ENCODE data around the gene CNFN.

Gene CNFN

DNA sequence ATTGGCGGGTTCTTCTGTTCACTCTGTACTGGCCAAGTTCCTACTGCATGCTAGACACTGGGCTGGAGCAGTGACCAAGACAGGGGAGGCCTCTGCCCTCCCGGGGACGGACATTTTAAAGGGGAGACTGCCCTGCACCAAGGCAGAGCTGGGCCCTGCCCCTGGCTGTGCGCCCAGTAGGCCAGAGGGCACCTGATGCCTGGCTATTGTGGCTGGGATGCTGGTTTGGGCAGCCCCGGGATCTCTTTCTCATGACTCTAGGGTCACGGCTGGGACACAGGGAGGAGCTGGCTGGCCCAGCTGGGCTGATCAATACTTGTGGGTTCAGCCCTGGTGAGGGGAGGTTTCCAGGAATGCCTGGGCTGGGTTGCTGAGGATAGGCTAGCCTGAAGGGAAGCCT, 19.4 kb upstream of the CNFN start:
- DNase-seq (ENCODE audit: low read depth in 2 of 2) = no peak

DNA sequence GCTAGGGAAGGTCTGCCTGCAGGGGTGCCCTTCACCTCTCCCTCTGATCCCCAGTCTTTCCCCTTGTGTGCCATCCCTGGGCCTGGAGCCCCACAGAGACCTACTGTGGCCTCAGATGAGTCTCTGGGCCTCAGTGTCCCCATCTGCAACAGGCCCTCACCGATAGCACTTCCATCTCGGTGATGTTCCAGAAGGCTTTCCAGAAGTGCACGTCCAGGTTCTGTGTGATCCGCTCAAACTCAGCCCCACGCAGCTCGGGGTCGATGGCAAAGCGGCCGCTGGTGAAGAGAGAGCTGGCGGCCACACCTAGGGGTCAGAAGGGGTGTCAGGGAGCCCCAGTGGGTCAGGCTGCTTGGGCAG, 17.7 kb upstream of the CNFN start:
- no peak for DNase-seq (ENCODE audit: low read depth in 2 of 2)

GRCh38 chr19:42407085-42407815, 17.2 kb upstream of the CNFN start:
- no peak for DNase-seq (ENCODE audit: low read depth in 2 of 2)

GRCh38 chr19:42406111-42406510, 16.0 kb upstream of the CNFN start:
- DNase-seq (ENCODE audit: low read depth in 2 of 2) = no peak

- no peak for DNase-seq (ENCODE audit: low read depth in 2 of 2)
These were observed 13.5 kb upstream of the CNFN start for GRCh38 chr19:42403586-42403985.

- no peak for DNase-seq (ENCODE audit: low read depth in 2 of 2)
These were observed 12.4 kb upstream of the CNFN start for GRCh38 chr19:42402376-42403116.

GRCh38 chr19:42401365-42402303, 11.5 kb upstream of the CNFN start:
- DNase-seq (ENCODE audit: low read depth in 2 of 2) = peak in 1 of 2 experiments; percentile 33

DNA sequence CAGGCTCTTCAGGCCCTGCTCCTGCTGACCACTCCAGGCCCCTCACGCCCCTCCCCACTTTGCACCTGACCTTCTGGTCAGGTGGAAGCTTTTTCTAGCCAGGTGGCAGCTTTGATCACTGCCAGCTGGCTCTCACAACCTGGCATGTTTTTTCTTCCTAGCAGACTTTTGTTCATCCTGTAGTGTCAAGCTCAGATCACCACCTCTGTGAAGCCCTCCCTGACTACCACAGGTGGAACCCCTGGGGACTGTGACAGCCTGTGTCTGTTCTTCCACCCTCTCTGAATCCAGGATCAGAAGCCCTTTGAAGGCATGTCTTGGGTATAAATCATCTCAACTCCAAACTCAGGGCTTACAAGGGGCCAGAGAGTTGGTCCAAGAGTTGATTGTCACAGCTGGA, 10.3 kb upstream of the CNFN start:
- DNase-seq (ENCODE audit: low read depth in 2 of 2) = no peak

GRCh38 chr19:42397263-42398166, 7.4 kb upstream of the CNFN start:
- DNase-seq (ENCODE audit: low read depth in 2 of 2) = no peak

GRCh38 chr19:42396381-42397262, 6.5 kb upstream of the CNFN start:
- peak; percentile 96 for DNase-seq (ENCODE audit: low read depth in 2 of 2)

DNA sequence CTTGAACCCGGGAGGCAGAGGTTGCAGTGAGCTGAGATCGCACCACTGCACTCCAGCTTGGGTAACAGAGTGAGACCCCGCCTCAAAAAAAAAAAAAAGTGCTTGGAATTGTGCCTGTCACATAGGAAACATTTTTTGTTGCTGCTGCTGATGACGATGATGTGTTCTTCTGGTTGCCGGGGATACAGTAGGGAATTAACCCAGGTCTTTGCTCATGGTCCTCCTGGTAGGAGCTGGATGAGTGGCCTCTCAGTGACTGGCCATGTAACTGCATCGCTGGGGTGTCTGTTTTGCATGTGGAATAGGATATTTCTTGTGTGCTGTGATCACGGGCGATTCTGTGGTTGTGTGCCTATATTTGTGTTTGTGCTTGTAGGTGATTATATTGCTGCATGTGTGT, 4.7 kb upstream of the CNFN start:
- no peak for DNase-seq (ENCODE audit: low read depth in 2 of 2)

GRCh38 chr19:42392165-42392564, 2.1 kb upstream of the CNFN start:
- no peak for DNase-seq (ENCODE audit: low read depth in 2 of 2)

DNA sequence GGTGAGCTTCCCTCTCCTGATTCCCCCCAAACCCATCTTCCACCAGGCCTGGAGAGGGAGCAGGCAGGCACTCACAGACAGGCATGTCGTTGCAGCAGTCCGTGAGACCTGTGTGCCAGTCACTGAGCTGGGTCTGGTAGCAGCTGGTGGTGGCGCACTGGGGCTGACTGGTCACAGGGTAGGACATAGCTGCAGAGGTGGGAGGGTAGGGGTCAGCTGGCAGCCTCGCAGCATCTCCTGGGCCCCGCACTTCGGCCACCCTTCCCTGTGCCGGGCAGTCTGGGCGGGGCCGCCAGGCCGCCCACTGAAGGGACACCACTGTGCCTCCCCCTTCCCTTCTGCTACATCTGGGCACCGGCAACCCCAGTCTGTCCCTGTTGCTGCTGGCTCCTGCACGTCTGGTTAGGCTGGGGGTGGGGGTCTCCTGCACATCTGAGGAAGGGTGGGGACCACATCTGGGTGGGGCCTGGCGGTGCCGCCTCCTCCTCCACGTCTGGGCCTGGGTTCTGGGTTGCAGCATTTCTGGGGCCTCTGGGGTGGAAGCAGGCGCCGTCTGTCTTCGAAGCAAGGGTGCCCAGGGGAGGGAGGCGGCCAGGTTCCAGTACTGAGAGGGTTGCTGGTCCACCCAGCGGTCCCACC, 1.1 kb downstream of the CNFN start:
- DNase-seq (ENCODE audit: low read depth in 2 of 2) = no peak

GRCh38 chr19:42386974-42387707, 3.0 kb downstream of the CNFN start:
- DNase-seq (ENCODE audit: low read depth in 2 of 2) = peak in 1 of 2 experiments; percentile 2

- no peak for DNase-seq (ENCODE audit: low read depth in 2 of 2)
These were observed 9.9 kb downstream of the CNFN start for GRCh38 chr19:42380155-42380554.

- no peak for DNase-seq (ENCODE audit: low read depth in 2 of 2)
These were observed 11.6 kb downstream of the CNFN start for GRCh38 chr19:42378225-42379215.

- DNase-seq (ENCODE audit: low read depth in 2 of 2) = no peak
These were observed 13.9 kb downstream of the CNFN start for GRCh38 chr19:42376177-42376555.

Data from fibroblast of skin of left biceps (primary cell).